ENCODE results near the gene NAA35.

DNA sequence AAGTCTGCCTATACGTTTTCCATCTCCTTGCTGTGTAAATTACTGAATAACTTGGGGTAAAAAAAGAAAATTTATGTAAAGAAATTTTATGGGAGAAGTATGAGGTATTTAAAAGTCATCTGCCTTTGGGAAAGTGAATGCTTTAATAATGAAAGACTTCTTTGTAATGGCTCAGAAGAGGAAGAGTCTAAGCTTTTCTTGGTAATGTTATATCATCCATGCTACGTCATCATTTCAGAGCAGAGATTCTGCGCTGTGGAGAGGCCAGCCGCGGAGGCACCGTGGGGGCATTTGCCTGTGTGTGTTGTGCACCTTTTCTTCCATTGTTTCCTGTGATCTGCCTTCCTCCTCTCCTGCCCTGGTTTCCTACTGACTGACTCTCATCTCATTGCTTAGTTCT is 80.2 kb downstream of the NAA35 start:
- no peak for TF ChIP-seq ZFP30 (CRISPR knock-in tag; IDR thresholded peaks at IDR 0.05)
- TF ChIP-seq, protein P1, sequence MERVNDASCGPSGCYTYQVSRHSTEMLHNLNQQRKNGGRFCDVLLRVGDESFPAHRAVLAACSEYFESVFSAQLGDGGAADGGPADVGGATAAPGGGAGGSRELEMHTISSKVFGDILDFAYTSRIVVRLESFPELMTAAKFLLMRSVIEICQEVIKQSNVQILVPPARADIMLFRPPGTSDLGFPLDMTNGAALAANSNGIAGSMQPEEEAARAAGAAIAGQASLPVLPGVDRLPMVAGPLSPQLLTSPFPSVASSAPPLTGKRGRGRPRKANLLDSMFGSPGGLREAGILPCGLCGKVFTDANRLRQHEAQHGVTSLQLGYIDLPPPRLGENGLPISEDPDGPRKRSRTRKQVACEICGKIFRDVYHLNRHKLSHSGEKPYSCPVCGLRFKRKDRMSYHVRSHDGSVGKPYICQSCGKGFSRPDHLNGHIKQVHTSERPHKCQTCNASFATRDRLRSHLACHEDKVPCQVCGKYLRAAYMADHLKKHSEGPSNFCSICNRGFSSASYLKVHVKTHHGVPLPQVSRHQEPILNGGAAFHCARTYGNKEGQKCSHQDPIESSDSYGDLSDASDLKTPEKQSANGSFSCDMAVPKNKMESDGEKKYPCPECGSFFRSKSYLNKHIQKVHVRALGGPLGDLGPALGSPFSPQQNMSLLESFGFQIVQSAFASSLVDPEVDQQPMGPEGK (CRISPR knock-in tag; IDR thresholded peaks at IDR 0.05; ENCODE audit: borderline replicate concordance): no peak
- TF ChIP-seq ZNF565 (CRISPR knock-in tag; conservative IDR thresholded peaks at IDR 0.05; ENCODE audit: low read depth): no peak
- no peak for TF ChIP-seq ZC3H10 (CRISPR knock-in tag; IDR thresholded peaks at IDR 0.05)
- no peak for TF ChIP-seq SNAI2 (CRISPR knock-in tag; IDR thresholded peaks at IDR 0.05)
- TF ChIP-seq TCF4 (CRISPR knock-in tag; IDR thresholded peaks at IDR 0.05; ENCODE audit: borderline replicate concordance): no peak
- TF ChIP-seq CSDC2 (CRISPR knock-in tag; IDR thresholded peaks at IDR 0.05): no peak
- no peak for TF ChIP-seq ARNTL (CRISPR knock-in tag; IDR thresholded peaks at IDR 0.05; ENCODE audit: borderline replicate concordance, low read depth)
- TF ChIP-seq ESRRG (CRISPR knock-in tag; IDR thresholded peaks at IDR 0.05): no peak
- TF ChIP-seq, protein P2, sequence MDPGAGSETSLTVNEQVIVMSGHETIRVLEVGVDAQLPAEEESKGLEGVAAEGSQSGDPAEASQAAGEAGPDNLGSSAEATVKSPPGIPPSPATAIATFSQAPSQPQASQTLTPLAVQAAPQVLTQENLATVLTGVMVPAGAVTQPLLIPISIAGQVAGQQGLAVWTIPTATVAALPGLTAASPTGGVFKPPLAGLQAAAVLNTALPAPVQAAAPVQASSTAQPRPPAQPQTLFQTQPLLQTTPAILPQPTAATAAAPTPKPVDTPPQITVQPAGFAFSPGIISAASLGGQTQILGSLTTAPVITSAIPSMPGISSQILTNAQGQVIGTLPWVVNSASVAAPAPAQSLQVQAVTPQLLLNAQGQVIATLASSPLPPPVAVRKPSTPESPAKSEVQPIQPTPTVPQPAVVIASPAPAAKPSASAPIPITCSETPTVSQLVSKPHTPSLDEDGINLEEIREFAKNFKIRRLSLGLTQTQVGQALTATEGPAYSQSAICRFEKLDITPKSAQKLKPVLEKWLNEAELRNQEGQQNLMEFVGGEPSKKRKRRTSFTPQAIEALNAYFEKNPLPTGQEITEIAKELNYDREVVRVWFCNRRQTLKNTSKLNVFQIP (CRISPR knock-in tag; IDR thresholded peaks at IDR 0.05; ENCODE audit: borderline replicate concordance, low read depth): no peak
- no peak for TF ChIP-seq OSR1 (CRISPR knock-in tag; IDR thresholded peaks at IDR 0.05)
- TF ChIP-seq TOX (CRISPR knock-in tag; IDR thresholded peaks at IDR 0.05; ENCODE audit: borderline replicate concordance): no peak
